Cerebellar cortex (tissue), 1 donor: ENCODE measurements around the gene STIM2.

Source experiments
- DNase-seq: peaks from one replicate; pipeline ENCODE4 v3.0.0-alpha.2; 2015; ENCODE audit warnings: low spot score

STIM2 gene

DNA sequence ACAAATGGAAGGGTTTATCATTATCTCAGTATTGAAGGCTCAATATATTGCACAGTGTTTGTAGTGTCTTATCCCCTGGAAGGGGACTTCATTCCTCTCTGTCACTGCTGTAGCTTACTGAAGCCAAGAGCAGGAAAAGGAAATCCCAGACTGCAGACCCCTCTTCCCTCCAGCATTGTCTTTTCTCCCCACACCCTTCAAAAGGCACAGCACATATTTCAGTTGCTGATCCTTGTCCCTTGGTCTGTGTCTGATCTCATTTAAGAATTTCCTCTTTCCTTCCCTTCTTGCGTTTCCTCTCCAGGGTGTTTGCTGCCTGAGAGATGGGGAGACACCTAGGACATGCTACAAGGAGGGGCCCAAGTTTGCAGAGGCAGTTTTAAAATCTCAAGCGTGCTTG is 40.1 kb downstream of the STIM2 start:
- DNase-seq, result no peak

- DNase-seq, result no peak
These were observed 44.5 kb downstream of the STIM2 start for GRCh38 chr4:26905172-26905571.

- no peak for DNase-seq
These were observed 47.3 kb downstream of the STIM2 start for GRCh38 chr4:26907731-26908599.

DNA sequence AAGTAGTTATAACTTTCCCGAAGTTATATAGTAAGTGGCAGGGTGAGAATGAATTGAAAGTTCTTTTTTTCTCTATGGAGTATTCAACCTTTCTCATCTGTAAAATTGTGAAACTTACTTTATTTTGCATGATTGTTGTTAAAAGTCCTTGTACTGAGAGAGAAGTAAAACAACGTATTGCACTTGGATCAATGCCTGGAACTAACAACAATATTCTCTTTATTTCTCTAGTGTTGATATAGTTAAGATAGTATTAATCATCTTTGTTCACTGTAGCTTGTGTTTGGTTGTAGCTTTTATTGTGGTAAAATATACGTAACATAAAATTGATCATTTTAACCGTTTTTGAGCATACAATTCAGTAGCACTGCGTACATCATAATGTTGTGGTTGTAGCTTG is 48.7 kb downstream of the STIM2 start:
- DNase-seq, result no peak

GRCh38 chr4:26911254-26911653 is 50.6 kb downstream of the STIM2 start:
- DNase-seq, result no peak

- DNase-seq, result no peak
These were observed 51.4 kb downstream of the STIM2 start for GRCh38 chr4:26912069-26912468.

- DNase-seq, result no peak
These were observed 52.2 kb downstream of the STIM2 start for GRCh38 chr4:26912810-26913209.

GRCh38 chr4:26916195-26916594 is 55.6 kb downstream of the STIM2 start:
- peak; percentile 54 for DNase-seq

- DNase-seq, result no peak
These were observed 70.3 kb downstream of the STIM2 start for GRCh38 chr4:26930964-26931363.

DNA sequence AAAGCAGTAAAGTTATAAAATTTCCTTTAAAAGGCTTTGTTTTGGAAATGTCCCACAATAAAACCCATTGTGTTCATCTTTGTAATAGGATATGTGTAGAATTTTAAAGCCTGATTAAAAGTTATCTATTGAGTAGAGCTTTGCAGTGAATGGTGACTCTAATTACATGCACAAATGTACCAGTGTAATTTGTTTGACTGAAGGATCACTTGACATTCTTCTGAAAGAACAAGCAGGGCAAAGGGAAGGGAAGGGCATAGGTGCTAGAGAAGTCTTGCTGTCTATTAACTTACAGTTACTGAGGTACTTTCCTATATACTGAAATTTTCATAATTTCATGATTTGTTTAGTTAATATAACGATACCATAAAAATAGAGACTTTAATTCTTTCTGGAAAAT is 70.8 kb downstream of the STIM2 start:
- DNase-seq, result no peak

DNA sequence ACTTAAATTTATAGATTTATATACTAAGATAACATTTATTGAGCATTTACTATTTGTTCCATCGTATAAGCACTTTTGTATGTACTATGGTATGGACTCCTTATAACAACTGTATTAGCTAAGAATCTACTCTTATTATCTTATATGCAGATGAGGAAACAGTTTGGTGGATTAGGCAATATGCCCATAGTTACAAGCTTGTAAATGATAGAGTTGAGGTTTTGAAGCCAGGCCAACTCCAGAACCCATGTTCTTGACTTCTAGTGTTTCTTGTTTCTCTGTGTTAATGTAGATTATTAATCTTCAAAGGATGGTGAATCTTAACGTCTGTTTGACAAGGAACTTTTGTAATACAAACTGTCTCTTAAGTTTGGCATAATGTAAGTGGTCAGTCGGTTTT is 71.3 kb downstream of the STIM2 start:
- DNase-seq, result no peak

GRCh38 chr4:26935397-26935796 is 74.8 kb downstream of the STIM2 start:
- no peak for DNase-seq

- no peak for DNase-seq
These were observed 75.8 kb downstream of the STIM2 start for GRCh38 chr4:26936284-26937065.

DNA sequence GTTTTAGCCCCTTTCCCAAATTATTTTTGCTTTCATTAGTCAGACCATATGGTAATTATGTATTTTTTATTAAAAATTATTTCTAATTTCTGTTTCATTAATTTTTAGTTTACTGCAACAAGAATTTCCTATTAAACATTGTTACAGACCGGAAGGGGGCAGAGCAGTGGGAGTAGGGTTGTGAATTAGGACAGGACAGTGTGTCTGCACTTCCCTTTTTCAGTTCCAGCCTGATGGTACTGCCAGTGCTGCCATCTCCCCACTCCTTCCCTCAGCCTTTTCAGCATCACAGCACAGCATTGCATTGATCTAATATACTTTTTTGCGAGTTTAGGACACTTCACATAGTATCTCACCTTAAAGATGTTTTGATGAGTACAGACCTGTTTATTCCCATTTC is 76.5 kb downstream of the STIM2 start:
- no peak for DNase-seq

DNA sequence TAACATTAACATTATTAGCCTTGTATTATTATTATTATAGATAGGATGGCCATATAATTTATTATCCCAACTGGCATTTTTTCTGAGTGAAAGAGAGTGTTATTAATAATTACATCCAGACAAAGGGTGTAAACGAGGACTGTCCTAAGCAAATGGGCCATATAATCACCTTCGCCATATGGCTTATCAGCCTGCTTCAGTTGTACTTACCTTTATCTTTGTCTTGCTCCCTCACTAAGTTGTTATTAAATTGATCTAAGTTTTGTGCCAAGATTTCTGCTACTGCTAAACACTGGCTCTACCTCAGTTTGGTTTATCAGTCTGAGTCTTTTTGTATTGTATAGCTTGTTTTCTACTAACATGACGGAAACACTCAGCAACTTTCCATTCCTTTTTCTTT is 76.9 kb downstream of the STIM2 start:
- DNase-seq, result no peak

DNA sequence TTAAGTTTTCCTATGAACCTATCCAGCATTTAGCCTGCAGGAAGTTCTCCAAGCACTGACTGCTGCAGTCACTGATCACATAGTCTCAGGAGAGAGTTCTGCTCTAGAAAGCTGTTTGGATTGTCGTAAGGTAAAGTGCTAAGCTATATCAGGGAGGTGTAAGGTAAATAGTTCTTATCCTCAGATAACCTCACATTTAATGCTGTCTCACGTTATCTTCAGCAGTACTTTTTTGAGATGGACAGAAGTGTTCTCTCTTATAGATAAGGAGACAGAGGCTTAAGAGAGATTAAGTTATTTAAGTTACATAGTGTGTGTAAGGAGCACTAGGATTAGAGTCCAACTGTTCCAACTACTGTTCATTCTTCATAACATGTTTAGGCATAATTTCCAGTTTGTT is 77.9 kb downstream of the STIM2 start:
- no peak for DNase-seq

DNA sequence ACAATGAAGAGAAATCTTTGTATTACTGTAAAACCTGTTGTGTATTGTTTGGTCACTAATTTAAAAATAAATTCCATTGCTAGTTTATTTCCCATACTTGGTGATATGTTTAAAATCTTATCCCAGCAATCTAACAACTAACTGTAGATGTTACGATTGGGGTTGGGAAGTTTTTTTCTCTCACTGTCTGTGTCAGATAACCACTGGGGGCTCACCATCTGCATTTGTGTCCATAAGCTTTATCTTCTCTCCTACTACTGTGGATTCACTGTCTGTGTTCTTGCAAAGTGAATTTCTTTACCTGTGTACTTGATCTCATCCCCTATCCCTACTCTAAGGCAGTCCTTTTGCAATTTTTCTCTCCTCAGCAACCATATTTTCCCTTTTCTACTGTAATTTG is 81.3 kb downstream of the STIM2 start:
- DNase-seq, result no peak

DNA sequence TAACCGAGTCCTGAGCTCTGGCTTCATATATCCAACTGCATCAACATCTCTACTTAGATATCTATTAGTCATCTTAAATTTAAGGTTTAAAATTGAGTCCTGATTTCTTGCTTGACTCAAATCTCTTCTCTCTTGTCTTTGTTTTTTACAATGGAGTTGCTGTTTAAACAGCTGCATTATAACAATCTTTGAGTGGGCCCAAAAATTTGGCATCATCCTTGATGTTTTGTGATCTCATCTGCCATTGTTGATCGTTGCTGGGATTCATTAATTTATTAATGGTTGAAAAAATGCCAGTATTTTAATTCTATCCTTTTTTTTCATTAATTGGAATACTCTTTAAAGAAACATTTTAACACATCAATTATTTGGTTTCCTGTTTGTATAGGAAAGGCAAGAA is 82.2 kb downstream of the STIM2 start:
- DNase-seq, result no peak

DNA sequence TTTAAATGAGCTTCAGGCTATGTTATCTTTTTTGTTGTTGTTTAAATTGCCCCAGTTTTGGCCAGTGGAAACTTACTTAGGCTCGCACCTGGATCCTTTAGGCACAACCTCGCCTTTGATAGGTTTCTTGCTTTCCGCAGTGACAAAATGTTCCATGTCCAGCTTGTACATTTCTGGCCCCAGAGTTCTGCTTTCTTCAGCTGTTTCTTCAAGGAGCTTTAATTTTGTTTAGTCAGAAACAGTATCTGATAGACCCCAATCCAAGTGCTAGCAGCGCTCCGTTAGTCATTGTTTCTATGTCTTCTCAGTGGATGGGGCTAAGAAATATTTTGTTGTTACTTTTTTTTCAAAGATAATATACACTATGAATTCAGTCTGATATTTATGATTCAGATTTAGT is 82.8 kb downstream of the STIM2 start:
- no peak for DNase-seq

DNA sequence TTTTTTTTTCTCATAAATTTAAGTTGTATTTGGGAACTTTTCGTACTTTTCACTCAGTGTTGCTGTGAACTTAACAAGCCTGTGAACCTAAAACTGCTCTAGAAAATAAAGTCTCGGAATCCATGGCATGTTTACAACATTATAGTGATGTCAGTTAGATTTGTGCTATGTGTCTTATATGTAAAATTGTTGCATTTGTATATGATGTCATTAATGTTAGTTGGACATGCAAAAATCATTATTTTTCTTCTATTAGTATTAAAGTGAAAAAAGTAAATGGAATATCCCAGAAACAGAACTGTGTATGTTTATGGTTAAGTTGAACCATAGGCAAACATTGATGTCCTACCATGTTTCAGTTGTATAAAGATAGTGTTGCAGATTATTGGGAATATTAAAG is 85.2 kb downstream of the STIM2 start:
- DNase-seq, result no peak

DNA sequence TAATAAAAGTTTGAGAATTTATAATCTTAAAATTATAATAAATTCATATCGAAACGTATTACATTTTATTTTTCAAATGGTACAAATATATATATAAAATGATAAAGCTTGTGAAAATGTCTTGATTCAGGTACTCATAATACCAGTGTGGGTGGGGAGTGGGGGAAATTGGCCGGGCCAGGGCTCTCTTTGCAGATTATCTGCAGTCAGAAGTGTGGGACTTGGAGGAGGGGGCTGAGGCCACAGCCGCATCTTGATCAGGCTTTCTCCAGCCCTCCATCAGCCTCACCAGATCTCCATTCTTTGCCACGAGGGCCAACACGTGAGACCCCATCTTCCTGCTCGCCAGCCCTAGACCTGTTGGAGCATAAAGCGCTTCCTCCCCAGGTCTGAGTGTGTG is 86.7 kb downstream of the STIM2 start:
- DNase-seq, result no peak

- DNase-seq, result no peak
These were observed 89.8 kb downstream of the STIM2 start for GRCh38 chr4:26950446-26950845.

DNA sequence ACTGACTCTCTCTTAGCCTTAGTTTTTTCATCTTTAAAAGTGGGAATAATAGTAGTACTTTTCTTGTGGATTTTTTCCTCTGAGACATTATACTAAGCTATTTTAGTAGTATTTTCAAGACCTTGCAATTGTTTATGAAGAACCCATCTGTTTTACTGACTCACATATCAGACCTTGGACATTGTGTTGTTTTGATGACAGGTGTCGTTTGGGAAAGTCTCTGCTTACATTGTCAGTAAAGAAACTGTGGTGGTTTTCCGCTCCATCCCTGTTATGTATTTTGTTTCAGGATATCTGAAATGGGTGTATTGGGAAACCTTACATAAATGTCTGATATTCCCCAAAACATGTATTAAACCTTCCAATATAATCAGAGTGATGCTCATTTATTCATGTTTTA is 92.2 kb downstream of the STIM2 start:
- no peak for DNase-seq

- DNase-seq, result no peak
These were observed 92.7 kb downstream of the STIM2 start for GRCh38 chr4:26953366-26953765.
